ENCODE results near the gene UBAC1. TPM values are rescaled to one million over a fixed set of nuclear protein-coding genes. Genes with fewer than 3 reads are reported as not detected.
A peak's percentile ranks its signal among the peaks of the same experiment; 100 is the strongest.

The UBAC1 gene
- total and polyA plus RNA-seq, 9 of the 15 experiments (the other 6 are each of a cell fraction or from before 2014, with no cell fraction given), result 94.0 to 399 (median 228) TPM

- intact Hi-C loops (cut with micrococcal nuclease) (no loop called here), in situ Hi-C loops (cut with MboI) (no loop called here)
- Histone ChIP-seq H3K36me3 (ENCODE audit: control insufficient read depth, insufficient read depth, low read length) (peaks cover 96% of the 10 kb centered on the region), H2AFZ (ENCODE audit: low read depth, low read length) (no peak overlapping the region), H3K4me3 (no peak overlapping the region), H3K9me3 (replicated peaks; ENCODE audit: control insufficient read depth, insufficient read depth, low read depth, low read length) (no peaks in the 10 kb centered on the region), H3K4me1 (replicated peaks in 1 of 2; ENCODE audit: control insufficient read depth in 2 of 2, insufficient read depth in 2 of 2, low read length in 2 of 2) (peaks cover 0 to 20% of the 10 kb centered on the region in 2 experiments; a peak in 2 of 5 replicates), H3K27ac (ENCODE audit: extremely low read depth, low read depth, low read length) (no peak overlapping the region; the same call in 2 of the 3 replicates), H3K9ac (ENCODE audit: insufficient read depth in 1 of 2, low read depth in 2 of 2, low read length in 2 of 2) (no peak overlapping the region), H3K9me1 (ENCODE audit: control insufficient read depth, insufficient read depth, low read length) (no peaks in the 10 kb centered on the region), H3K27me3 (ENCODE audit: control insufficient read depth in 2 of 2, insufficient read depth in 2 of 2, low read length in 2 of 2) (no peaks in the 10 kb centered on the region), H4K20me1 (replicated peaks; ENCODE audit: control insufficient read depth, insufficient read depth, low read length) (peaks cover 24% of the 10 kb centered on the region; the same call in 1 of the 2 replicates), H3K4me2 (ENCODE audit: insufficient read depth, low read length) (no peak overlapping the region), H3K79me2 (ENCODE audit: control insufficient read depth, insufficient read depth, low read length) (peaks cover 90% of the 10 kb centered on the region)
- ATAC-seq (no peak), FAIRE-seq (no peak), DNase-seq (ENCODE audit: extremely low read depth in 1 of 4, low spot score in 3 of 4) (no peak)
- POLR2A ChIA-PET, result interaction anchor here (0.6 to 2.3 kb wide), 4 partner anchors 9 to 174 kb away, joined by 3 to 7 read pairs (median 4); no protein-coding TSS in a partner anchor
- WGBS (ENCODE audit: insufficient coverage, low coverage, missing lambda C conversion rate), result 97% methylated on average over 31 of the region's 33 CpGs
- CTCF ChIA-PET (ENCODE audit: low intra/inter-chr PET ratio), result no interaction called here
- BruUV-seq (replicated peaks), result no TSS peak
- no peak for TF ChIP-seq ZNF695 (CRISPR knock-in tag; IDR thresholded peaks at IDR 0.05)
- peak; percentile 50 for TF ChIP-seq RBFOX2 (IDR thresholded peaks at IDR 0.05; ENCODE audit: low read depth, low read length)
- TF ChIP-seq, protein P1, sequence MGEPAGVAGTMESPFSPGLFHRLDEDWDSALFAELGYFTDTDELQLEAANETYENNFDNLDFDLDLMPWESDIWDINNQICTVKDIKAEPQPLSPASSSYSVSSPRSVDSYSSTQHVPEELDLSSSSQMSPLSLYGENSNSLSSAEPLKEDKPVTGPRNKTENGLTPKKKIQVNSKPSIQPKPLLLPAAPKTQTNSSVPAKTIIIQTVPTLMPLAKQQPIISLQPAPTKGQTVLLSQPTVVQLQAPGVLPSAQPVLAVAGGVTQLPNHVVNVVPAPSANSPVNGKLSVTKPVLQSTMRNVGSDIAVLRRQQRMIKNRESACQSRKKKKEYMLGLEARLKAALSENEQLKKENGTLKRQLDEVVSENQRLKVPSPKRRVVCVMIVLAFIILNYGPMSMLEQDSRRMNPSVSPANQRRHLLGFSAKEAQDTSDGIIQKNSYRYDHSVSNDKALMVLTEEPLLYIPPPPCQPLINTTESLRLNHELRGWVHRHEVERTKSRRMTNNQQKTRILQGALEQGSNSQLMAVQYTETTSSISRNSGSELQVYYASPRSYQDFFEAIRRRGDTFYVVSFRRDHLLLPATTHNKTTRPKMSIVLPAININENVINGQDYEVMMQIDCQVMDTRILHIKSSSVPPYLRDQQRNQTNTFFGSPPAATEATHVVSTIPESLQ (CRISPR knock-in tag; IDR thresholded peaks at IDR 0.05), result no peak
- TF ChIP-seq ZBTB1 (CRISPR knock-in tag; IDR thresholded peaks at IDR 0.05; ENCODE audit: borderline replicate concordance, low read depth), result peak; percentile 99
- no peak for TF ChIP-seq ZNF395 (CRISPR knock-in tag; IDR thresholded peaks at IDR 0.05)
- no peak for TF ChIP-seq MYBL2 (IDR thresholded peaks at IDR 0.05; ENCODE audit: low read depth)
- TF ChIP-seq MYBL2 (CRISPR knock-in tag; IDR thresholded peaks at IDR 0.05; ENCODE audit: borderline replicate concordance), result no peak
- TF ChIP-seq, protein P2, sequence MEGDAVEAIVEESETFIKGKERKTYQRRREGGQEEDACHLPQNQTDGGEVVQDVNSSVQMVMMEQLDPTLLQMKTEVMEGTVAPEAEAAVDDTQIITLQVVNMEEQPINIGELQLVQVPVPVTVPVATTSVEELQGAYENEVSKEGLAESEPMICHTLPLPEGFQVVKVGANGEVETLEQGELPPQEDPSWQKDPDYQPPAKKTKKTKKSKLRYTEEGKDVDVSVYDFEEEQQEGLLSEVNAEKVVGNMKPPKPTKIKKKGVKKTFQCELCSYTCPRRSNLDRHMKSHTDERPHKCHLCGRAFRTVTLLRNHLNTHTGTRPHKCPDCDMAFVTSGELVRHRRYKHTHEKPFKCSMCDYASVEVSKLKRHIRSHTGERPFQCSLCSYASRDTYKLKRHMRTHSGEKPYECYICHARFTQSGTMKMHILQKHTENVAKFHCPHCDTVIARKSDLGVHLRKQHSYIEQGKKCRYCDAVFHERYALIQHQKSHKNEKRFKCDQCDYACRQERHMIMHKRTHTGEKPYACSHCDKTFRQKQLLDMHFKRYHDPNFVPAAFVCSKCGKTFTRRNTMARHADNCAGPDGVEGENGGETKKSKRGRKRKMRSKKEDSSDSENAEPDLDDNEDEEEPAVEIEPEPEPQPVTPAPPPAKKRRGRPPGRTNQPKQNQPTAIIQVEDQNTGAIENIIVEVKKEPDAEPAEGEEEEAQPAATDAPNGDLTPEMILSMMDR (IDR thresholded peaks at IDR 0.05 in 2 of 3, conservative IDR thresholded peaks at IDR 0.05 in 1 of 3; ENCODE audit: insufficient read depth in 2 of 3, low read depth in 1 of 3, low read length in 3 of 3), result no peak
- TF ChIP-seq XRCC3 (IDR thresholded peaks at IDR 0.05), result no peak
- TF ChIP-seq, protein P3, sequence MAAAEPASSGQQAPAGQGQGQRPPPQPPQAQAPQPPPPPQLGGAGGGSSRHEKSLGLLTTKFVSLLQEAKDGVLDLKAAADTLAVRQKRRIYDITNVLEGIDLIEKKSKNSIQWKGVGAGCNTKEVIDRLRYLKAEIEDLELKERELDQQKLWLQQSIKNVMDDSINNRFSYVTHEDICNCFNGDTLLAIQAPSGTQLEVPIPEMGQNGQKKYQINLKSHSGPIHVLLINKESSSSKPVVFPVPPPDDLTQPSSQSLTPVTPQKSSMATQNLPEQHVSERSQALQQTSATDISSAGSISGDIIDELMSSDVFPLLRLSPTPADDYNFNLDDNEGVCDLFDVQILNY (CRISPR knock-in tag; IDR thresholded peaks at IDR 0.05), result peak; percentile 20; the same call in 1 of the 2 replicates
- TF ChIP-seq KDM2B (CRISPR knock-in tag; IDR thresholded peaks at IDR 0.05), result no peak
- TF ChIP-seq BMI1 (IDR thresholded peaks at IDR 0.05; ENCODE audit: low read length), result no peak
- peak; percentile 53; the same call in 1 of the 2 replicates for TF ChIP-seq FOXK1 (CRISPR knock-in tag; IDR thresholded peaks at IDR 0.05; ENCODE audit: borderline replicate concordance)
Observed at GRCh38 chr9:135939351-135940265, 21.6 kb downstream of the UBAC1 start.
